ENCODE data around the gene PREPL. TPM values are rescaled to one million over a fixed set of nuclear protein-coding genes. Genes with fewer than 3 reads are reported as not detected.

PREPL gene
- total and polyA plus RNA-seq, 9 donors: 19.5 to 85.5 (median 58.6) TPM

DNA sequence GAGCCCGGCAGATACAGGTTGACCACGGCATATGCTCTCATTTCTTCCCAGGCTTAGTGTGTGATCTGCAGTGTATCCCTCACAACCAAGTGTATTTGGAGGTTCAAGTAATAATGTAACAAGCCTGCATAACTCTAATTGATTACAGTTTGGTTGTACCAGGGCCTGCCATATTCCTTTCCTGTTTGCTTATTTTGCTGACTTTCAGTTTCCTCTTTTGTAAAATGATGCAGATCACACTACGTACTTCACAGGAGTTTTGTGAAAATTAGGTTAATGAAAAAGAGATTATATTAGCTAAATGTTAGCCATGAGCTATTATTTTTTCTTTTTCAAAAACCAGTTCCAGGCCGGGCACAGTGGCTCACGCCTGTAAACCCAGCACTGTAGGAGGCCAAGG lies 60.2 kb downstream of the PREPL start:
- intact Hi-C loops (cut with DNase I): no loop called here
- no peak overlapping the region for H3K27ac ChIP-seq

GRCh38 chr2:44299635-44300034 lies 61.7 kb downstream of the PREPL start:
- H3K36me3 ChIP-seq: no peaks in the 10 kb centered on the region
- H3K27ac ChIP-seq: no peak overlapping the region
- intact Hi-C loops (cut with DNase I): loop anchor here in 1 of 4 donors (10.0 kb wide), 1 partner anchor 215 kb away; no protein-coding TSS in a partner anchor
- peaks cover 4% of the 10 kb centered on the region for H3K4me1 ChIP-seq (ENCODE audit: insufficient read depth)
- H3K4me3 ChIP-seq: no peak overlapping the region
- TF ChIP-seq, protein P1, sequence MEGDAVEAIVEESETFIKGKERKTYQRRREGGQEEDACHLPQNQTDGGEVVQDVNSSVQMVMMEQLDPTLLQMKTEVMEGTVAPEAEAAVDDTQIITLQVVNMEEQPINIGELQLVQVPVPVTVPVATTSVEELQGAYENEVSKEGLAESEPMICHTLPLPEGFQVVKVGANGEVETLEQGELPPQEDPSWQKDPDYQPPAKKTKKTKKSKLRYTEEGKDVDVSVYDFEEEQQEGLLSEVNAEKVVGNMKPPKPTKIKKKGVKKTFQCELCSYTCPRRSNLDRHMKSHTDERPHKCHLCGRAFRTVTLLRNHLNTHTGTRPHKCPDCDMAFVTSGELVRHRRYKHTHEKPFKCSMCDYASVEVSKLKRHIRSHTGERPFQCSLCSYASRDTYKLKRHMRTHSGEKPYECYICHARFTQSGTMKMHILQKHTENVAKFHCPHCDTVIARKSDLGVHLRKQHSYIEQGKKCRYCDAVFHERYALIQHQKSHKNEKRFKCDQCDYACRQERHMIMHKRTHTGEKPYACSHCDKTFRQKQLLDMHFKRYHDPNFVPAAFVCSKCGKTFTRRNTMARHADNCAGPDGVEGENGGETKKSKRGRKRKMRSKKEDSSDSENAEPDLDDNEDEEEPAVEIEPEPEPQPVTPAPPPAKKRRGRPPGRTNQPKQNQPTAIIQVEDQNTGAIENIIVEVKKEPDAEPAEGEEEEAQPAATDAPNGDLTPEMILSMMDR (IDR thresholded peaks at IDR 0.05): no peak
- TF ChIP-seq POLR2A (IDR thresholded peaks at IDR 0.05): no peak
- no peaks in the 10 kb centered on the region for H3K9me3 ChIP-seq
- 28 to 45% (median 40%) methylated on average over 4 of the region's 4 CpGs for WGBS, 3 donors
- no peak for DNase-seq
- H3K27me3 ChIP-seq: no peaks in the 10 kb centered on the region

More for the DNA sequence above, 60.2 kb downstream of the PREPL start:
- no peak for TF ChIP-seq EP300 (IDR thresholded peaks at IDR 0.05)
- H3K36me3 ChIP-seq: no peaks in the 10 kb centered on the region
- H3K4me3 ChIP-seq: no peak overlapping the region
- H3K4me1 ChIP-seq (ENCODE audit: insufficient read depth): no peaks in the 10 kb centered on the region
- no peaks in the 10 kb centered on the region for H3K9me3 ChIP-seq
- H3K27me3 ChIP-seq: no peaks in the 10 kb centered on the region
- no peak for DNase-seq
- WGBS, 3 donors: 91 to 98% (median 91%) methylated on average over 5 of the region's 5 CpGs

DNA sequence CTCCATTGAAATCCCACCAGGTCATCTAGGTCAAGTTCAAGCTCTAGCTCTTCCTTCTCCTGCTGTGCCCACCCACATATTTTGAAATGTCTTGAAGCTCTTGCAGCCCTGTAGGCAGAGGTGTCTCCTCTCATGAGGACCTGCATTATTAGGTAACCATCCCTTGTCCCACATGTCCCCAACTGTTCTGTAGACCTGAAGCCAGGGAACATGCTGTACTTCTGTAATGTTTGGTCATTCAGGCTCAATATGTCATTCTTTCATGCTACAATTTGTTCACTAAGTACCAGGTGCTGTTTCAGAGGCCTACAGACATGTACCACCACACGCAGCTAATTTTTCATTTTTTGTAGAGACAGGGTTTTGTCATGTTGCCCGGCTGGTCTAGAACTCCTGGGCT lies 63.9 kb downstream of the PREPL start:
- peaks cover 4% of the 10 kb centered on the region for H3K4me1 ChIP-seq (ENCODE audit: insufficient read depth)
- no peak overlapping the region for H3K27ac ChIP-seq
- TF ChIP-seq, protein P1 (IDR thresholded peaks at IDR 0.05): no peak
- no peak for TF ChIP-seq EP300 (IDR thresholded peaks at IDR 0.05)
- no peak for TF ChIP-seq POLR2A (IDR thresholded peaks at IDR 0.05)
- H3K4me3 ChIP-seq: no peak overlapping the region
- 72 to 92% (median 75%) methylated on average over 2 of the region's 2 CpGs for WGBS, 3 donors
- no peak for DNase-seq
- H3K27me3 ChIP-seq: no peaks in the 10 kb centered on the region
- intact Hi-C loops (cut with DNase I): loop anchor here in 1 of 4 donors (10.0 kb wide), 1 partner anchor 213 kb away; no protein-coding TSS in a partner anchor
- H3K9me3 ChIP-seq: no peaks in the 10 kb centered on the region
- no peaks in the 10 kb centered on the region for H3K36me3 ChIP-seq

GRCh38 chr2:44296653-44297052 lies 64.6 kb downstream of the PREPL start:
- 89 to 91% (median 90%) methylated on average over 5 of the region's 5 CpGs for WGBS, 3 donors
- no peak for DNase-seq
- TF ChIP-seq EP300 (IDR thresholded peaks at IDR 0.05): no peak
- intact Hi-C loops (cut with DNase I): loop anchor here in 1 of 4 donors (10.0 kb wide), 1 partner anchor 212 kb away; no protein-coding TSS in a partner anchor
- Histone ChIP-seq H3K9me3 (no peaks in the 10 kb centered on the region), H3K4me3 (no peak overlapping the region), H3K27me3 (no peaks in the 10 kb centered on the region), H3K36me3 (no peaks in the 10 kb centered on the region), H3K27ac (no peak overlapping the region), H3K4me1 (ENCODE audit: insufficient read depth) (peaks cover 5% of the 10 kb centered on the region)

- H3K27ac ChIP-seq: no peak overlapping the region
- no peaks in the 10 kb centered on the region for H3K9me3 ChIP-seq
- no peak for DNase-seq
- H3K36me3 ChIP-seq: no peaks in the 10 kb centered on the region
- intact Hi-C loops (cut with DNase I): loop anchor here in 1 of 4 donors (10.0 kb wide), 1 partner anchor 211 kb away; no protein-coding TSS in a partner anchor
- peaks cover 8% of the 10 kb centered on the region for H3K4me1 ChIP-seq (ENCODE audit: insufficient read depth)
- 43 to 70% (median 53%) methylated on average over 8 of the region's 8 CpGs for WGBS, 3 donors
- TF ChIP-seq, protein P1 (IDR thresholded peaks at IDR 0.05): no peak
- TF ChIP-seq POLR2A (IDR thresholded peaks at IDR 0.05): no peak
- no peak for TF ChIP-seq EP300 (IDR thresholded peaks at IDR 0.05)
- H3K4me3 ChIP-seq: no peak overlapping the region
- no peaks in the 10 kb centered on the region for H3K27me3 ChIP-seq
Measured at GRCh38 chr2:44295633-44296359, 65.5 kb downstream of the PREPL start.
